OCI-LY7 (cell line): ENCODE data around the gene VEGFD. TPM values are rescaled to one million over a fixed set of nuclear protein-coding genes. Genes with fewer than 3 reads are reported as not detected.

Experiments used
- BruUV-seq: library from RNA; stranded (reverse); fragments of 400-500 nt; replicated peaks from 2 replicates; lab custom pipeline; 2021; lab: Mats Ljungman, UMichigan
- CTCF ChIA-PET: fragments of 300-600 bp; sonication (Branson Sonifier 250); formaldehyde crosslinking; loops from one replicate; lab custom pipeline; 2022; ENCODE audit warnings: antibody characterized with exemption; ENCODE audit not compliant: unreplicated experiment; lab: Charles Lee
- POLR2A ChIA-PET: fragments of 300-600 bp; sonication (Branson Sonifier 250); formaldehyde crosslinking; loops from one replicate; lab custom pipeline; 2022; ENCODE audit warnings: antibody characterized with exemption; lab: Charles Lee
- DNase-seq: peaks from one replicate; pipeline ENCODE4 v3.0.0-alpha.2; 2015; ENCODE audit warnings: low spot score
- H2AFZ ChIP-seq: fragments of 200-600 bp; sonication (generic), shearing (Covaris generic); 2 replicates; pipeline ENCODE4 v1.6.1; 2014; ENCODE audit warnings: mild to moderate bottlenecking, antibody characterized with exemption, low read length, moderate library complexity
- H3K27ac ChIP-seq: fragments of 200-600 bp; sonication (generic); 2 replicates; pipeline ENCODE4 v1.5.1; 2014; ENCODE audit warnings: mixed run types, low read depth, mild to moderate bottlenecking, moderate library complexity, low read length, inconsistent platforms; ENCODE audit not compliant: poor library complexity, severe bottlenecking
- H3K36me3 ChIP-seq: fragments of 200-600 bp; sonication (generic); 2 replicates; pipeline ENCODE4 v1.6.1; 2014; ENCODE audit warnings: mild to moderate bottlenecking, antibody characterized with exemption, low read length, moderate library complexity, mixed read lengths; ENCODE audit not compliant: insufficient read depth
- H3K4me1 ChIP-seq: fragments of 200-600 bp; sonication (generic); 2 replicates; pipeline ENCODE4 v1.5.1; 2014; ENCODE audit warnings: mild to moderate bottlenecking, low read length; ENCODE audit not compliant: insufficient read depth, poor library complexity, severe bottlenecking
- H3K4me2 ChIP-seq: fragments of 200-600 bp; sonication (generic); 2 replicates; pipeline ENCODE4 v1.6.1; 2014; ENCODE audit warnings: mild to moderate bottlenecking, low read length
- H3K4me3 ChIP-seq: fragments of 200-600 bp; sonication (generic); 2 replicates; pipeline ENCODE4 v1.5.1; 2014; ENCODE audit warnings: mild to moderate bottlenecking, low read depth, low read length; ENCODE audit not compliant: poor library complexity, severe bottlenecking
- H3K79me2 ChIP-seq: fragments of 200-600 bp; sonication (generic); 2 replicates; pipeline ENCODE4 v1.6.1; 2016; ENCODE audit warnings: low read depth, mild to moderate bottlenecking, low read length, moderate library complexity, mixed read lengths; ENCODE audit not compliant: insufficient read depth
- H3K9me2 ChIP-seq: fragments of 200-600 bp; sonication (generic); 2 replicates; pipeline ENCODE4 v1.6.1; 2016; ENCODE audit warnings: mild to moderate bottlenecking, low read length, mixed read lengths; ENCODE audit not compliant: insufficient read depth
- H3K9me3 ChIP-seq: fragments of 200-600 bp; sonication (generic); 2 replicates; pipeline ENCODE4 v1.6.1; 2014; ENCODE audit warnings: mild to moderate bottlenecking, mixed run types, low read length, mixed read lengths
- H4K20me1 ChIP-seq: fragments of 200-600 bp; sonication (generic); 2 replicates; pipeline ENCODE4 v1.6.1; 2014; ENCODE audit warnings: mild to moderate bottlenecking, antibody characterized with exemption, low read length, moderate library complexity, mixed read lengths; ENCODE audit not compliant: insufficient read depth
- CTCF ChIP-seq: fragments of 200-600 bp; sonication (generic); conservative IDR thresholded peaks from 2 replicates; pipeline ENCODE4 v1.5.1; 2014; ENCODE audit warnings: mild to moderate bottlenecking, antibody characterized with exemption, low read length, moderate library complexity, mixed read lengths
- EZH2phosphoT487 ChIP-seq: fragments of 200-600 bp; sonication (generic); IDR thresholded peaks from 2 replicates; pipeline ENCODE4 v1.6.1; 2018; ENCODE audit warnings: low read depth, borderline replicate concordance, mild to moderate bottlenecking, mixed run types, antibody characterized with exemption, low read length, moderate library complexity, mixed read lengths
- intact Hi-C: fragments of 100-400 bp; cut with micrococcal nuclease; formaldehyde crosslinking; loops from one replicate; pipeline ENCODE4 v1.10.0; 2022; ENCODE audit not compliant: unreplicated experiment
- total RNA-seq, 2 experiments: library from RNA; depleted of rRNA in 1 of 2; stranded (reverse); fragments of >200 nt in 1 of 2; shearing (Covaris generic) in 1 of 2; gene quantifications; 2 replicates each; pipeline ENCODE4 v1.2.3, GENCODE V29; 2014 to 2022

The VEGFD gene
- total RNA-seq, 2 experiments from 2014 or later: not detected

- Histone ChIP-seq H3K4me1 (no peaks in the 10 kb centered on the region), H3K27ac (no peak overlapping the region), H3K4me2 (no peak overlapping the region), H2AFZ (no peak overlapping the region), H4K20me1 (no peaks in the 10 kb centered on the region), H3K4me3 (no peak overlapping the region), H3K9me3 (no peaks in the 10 kb centered on the region), H3K79me2 (no peaks in the 10 kb centered on the region), H3K36me3 (peaks cover 39% of the 10 kb centered on the region), H3K9me2 (no peaks in the 10 kb centered on the region)
- DNase-seq: no peak
- no peak for TF ChIP-seq CTCF
- no peak for TF ChIP-seq EZH2phosphoT487
- CTCF ChIA-PET: no interaction called here
- POLR2A ChIA-PET: no interaction called here
- intact Hi-C loops: no loop called here
- no TSS peak for BruUV-seq
Measured at GRCh38 chrX:15320297-15320696, 63.9 kb downstream of the VEGFD start.

GRCh38 chrX:15319075-15319474 is 65.1 kb downstream of the VEGFD start:
- Histone ChIP-seq H3K4me3 (no peak overlapping the region), H3K79me2 (no peaks in the 10 kb centered on the region), H2AFZ (no peak overlapping the region), H3K4me1 (no peaks in the 10 kb centered on the region), H3K27ac (no peak overlapping the region), H4K20me1 (no peaks in the 10 kb centered on the region), H3K9me3 (no peaks in the 10 kb centered on the region), H3K9me2 (no peaks in the 10 kb centered on the region), H3K4me2 (no peak overlapping the region), H3K36me3 (peaks cover 31% of the 10 kb centered on the region)
- ChIA-PET POLR2A (no interaction called here), CTCF (no interaction called here)
- no TSS peak for BruUV-seq
- TF ChIP-seq EZH2phosphoT487 (no peak), CTCF (no peak)
- no peak for DNase-seq
- intact Hi-C loops: no loop called here

GRCh38 chrX:15315509-15315908 is 68.7 kb downstream of the VEGFD start, which contains the start of gene ASB11:
Gene ASB11, minus strand, starts transcription at chrX:15315640. Its CDS starts 35 bp downstream, at chrX:15315605.
- H4K20me1 ChIP-seq: no peaks in the 10 kb centered on the region
- POLR2A ChIA-PET: no interaction called here
- H2AFZ ChIP-seq: no peak within 1 kb of the TSS
- H3K4me3 ChIP-seq: no peak within 1 kb of the TSS
- CTCF ChIA-PET: no interaction called here
- no TSS peak for BruUV-seq
- DNase-seq: no peak
- peaks cover 4% of the 10 kb centered on the region; the same call in 1 of the 2 replicates for H3K36me3 ChIP-seq
- TF ChIP-seq EZH2phosphoT487 (no peak), CTCF (no peak)
- H3K4me1 ChIP-seq: no peaks in the 10 kb centered on the region
- no peak within 1 kb of the TSS for H3K4me2 ChIP-seq
- H3K27ac ChIP-seq: no peak within 1 kb of the TSS
- intact Hi-C loops: no loop called here
- no peaks in the 10 kb centered on the region for H3K79me2 ChIP-seq
- no peaks in the 10 kb centered on the region for H3K9me3 ChIP-seq
- H3K9me2 ChIP-seq: no peaks in the 10 kb centered on the region
